DMS53 treated with DMSO at 0.1 percent for 48 hours (cell line): ENCODE data around the gene ATRN.
A peak's percentile ranks its signal among the peaks of the same experiment; 100 is the strongest.

Experiments
- DNase-seq: peaks from one replicate; lab custom pipeline; 2025; ENCODE audit not compliant: unreplicated experiment; lab: John Stamatoyannopoulos, UW

The ATRN gene

GRCh38 chr20:3654326-3655130, 183.7 kb downstream of the ATRN start:
- peak; percentile 85 for DNase-seq

DNA sequence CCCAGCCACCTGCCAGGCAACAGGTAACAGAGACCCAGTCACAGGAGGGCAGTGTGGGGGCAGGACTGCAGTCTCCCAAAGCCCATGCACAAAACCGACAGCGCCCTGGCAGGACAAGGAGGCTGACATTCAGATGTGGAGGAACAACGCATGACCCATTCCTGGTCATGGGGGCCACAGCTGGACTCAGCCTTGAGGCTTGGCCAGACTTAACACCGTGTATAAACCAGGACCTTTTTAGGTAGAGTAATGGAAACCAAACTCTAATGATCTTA, 184.2 kb downstream of the ATRN start:
- no peak for DNase-seq

- DNase-seq, result no peak
Observed at GRCh38 chr20:3658019-3658715, 187.3 kb downstream of the ATRN start.

GRCh38 chr20:3658716-3659491, 188.1 kb downstream of the ATRN start:
- no peak for DNase-seq

GRCh38 chr20:3659492-3660261, 188.9 kb downstream of the ATRN start:
- no peak for DNase-seq

- DNase-seq, result no peak
Observed at GRCh38 chr20:3660262-3661059, 189.6 kb downstream of the ATRN start.

- no peak for DNase-seq
Observed at GRCh38 chr20:3661060-3661813, 190.4 kb downstream of the ATRN start.

GRCh38 chr20:3661814-3662665, 191.2 kb downstream of the ATRN start:
- DNase-seq, result no peak

GRCh38 chr20:3663031-3663701, 192.3 kb downstream of the ATRN start, which contains the start of gene GFRA4:
TSS of gene GFRA4 (minus strand) at chr20:3663399. CDS start at chr20:3663399, 0 bp downstream.
- no peak for DNase-seq

DNA sequence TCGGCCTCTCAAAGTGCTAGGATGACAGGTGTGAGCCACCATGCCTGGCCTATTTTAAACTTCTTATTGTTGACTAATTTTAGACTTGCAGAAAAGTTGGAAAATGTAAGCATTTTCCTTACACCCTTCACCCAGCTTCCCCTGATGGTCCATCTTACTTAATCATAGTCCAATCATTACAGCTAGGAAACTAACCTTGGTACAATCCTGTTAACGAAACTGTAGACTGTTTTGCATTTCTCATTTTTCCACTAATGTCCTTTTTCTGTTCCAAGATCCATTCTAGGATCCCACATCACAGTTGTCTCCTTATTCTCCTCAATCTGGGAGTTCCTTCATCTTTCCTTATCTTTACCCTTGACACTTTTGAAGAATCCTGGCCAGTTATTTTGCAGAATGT, 193.0 kb downstream of the ATRN start:
- DNase-seq, result no peak

GRCh38 chr20:3667434-3668037, 196.7 kb downstream of the ATRN start:
- no peak for DNase-seq

DNA sequence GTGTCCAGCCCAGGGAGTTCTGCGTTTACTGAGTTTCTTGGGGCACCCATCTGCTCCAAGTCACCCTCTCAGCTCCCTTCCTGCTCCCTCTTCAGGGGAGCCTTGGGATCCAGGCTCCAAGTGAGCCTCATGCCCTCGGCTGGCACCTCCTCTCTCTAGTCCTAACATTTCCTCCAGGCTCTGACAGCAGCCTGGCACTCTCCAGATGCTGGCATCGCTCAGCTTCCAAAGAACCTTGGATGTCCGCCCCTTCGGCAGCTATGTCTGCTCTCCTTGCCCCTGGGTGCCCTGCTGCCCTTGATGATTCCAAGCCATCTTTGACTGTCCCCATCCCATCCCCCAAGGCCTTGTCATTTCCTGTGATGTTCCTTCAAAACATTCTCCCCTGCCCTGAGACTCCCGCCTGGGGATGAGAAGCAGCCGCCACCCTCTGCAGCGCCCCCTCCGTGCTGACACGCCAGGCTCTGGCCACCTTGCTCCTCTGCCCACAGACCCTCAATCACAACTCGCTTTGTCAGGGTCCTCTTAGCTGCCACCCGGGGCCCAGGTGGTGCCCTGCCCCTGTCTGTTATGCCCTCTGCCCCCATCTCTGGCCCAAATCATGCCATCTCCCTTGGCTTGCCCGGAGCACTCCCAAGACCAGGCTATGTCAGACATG, 199.0 kb downstream of the ATRN start:
- no peak for DNase-seq

DNA sequence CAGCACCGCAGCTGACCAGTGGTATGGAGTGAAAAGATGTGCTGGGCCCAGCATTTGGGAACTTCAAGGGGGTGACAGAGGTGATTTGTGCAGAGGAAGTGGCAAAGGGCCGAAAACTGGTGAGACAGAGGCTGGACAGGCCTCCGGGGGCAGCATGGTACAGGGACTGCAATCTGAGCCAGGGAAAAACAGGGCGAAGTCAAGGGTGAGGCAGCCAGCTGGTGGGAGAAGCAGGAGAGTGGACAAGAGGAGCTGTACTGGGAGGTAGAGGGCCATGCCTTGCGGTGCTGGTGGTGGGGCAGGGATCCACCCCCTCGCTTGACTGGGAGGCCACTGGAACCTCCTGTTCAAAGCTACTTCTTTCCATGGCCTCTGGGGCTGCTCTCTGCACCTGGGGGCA, 199.7 kb downstream of the ATRN start:
- no peak for DNase-seq

- no peak for DNase-seq
Observed at GRCh38 chr20:3670945-3671344, 200.1 kb downstream of the ATRN start.

DNA sequence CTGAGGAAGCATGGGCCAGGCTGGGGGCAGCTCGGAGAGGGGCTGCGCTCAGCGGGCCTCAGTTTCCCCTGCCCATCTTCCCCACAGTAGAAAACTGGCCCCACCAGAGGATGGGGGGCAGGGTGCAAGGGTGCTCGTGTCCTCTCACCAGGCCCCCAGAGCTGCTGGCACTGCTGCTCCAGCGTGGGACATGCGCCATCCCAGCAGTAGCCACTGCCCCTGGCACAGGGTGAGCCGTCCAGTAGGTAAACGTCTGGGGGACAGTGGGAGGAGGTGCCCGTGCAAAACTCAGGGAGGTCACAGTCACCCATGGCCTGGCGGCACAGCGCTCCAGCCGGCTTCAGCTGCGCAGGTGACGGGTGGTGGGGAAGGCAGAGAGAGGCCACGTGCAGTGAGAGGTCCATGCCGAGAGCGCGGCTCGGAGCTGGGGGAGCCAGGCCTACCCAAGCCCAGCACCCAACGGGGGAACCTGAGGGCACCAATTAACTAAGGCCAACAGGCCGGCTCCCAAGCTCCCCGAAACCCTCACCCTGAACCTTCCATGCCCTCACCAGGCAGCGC, 201.2 kb downstream of the ATRN start:
- no peak for DNase-seq

DNA sequence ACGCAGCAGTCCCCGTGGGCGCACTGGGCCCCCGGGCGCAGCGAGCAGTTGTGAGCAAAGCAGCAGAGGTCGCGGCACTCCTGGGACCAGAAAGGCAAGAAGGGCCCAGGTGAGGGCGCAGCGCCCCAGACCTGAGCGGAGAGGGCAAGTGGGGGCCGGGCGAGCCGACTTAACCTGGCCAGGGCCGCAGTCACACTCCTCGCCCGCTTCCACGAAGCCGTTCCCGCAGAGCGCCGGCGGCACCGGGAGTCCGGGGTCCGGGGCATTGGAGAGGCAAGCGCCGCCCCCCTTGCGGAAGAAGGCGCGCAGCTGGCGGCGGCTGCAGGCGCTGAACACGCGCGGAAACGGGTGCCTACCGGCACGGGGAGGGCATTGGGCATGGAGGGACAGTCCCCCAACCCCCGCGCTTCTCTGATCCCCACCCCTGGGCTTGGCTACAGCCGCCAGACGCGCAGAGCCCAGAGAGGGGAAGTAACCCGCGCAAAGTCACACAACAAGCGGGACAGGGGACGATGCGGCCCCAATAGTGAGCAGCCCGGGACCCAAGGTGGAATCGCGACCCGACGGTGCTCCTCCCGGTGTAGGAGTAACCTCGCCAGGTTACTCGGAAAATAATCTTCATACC, 201.8 kb downstream of the ATRN start:
- DNase-seq, result no peak
